ENCODE measurements around the gene RPS21.

RPS21 gene

GRCh38 chr20:62352402-62353288, 34.3 kb upstream of the RPS21 start:
- DNase-seq (no peak), ATAC-seq (ENCODE audit: insufficient read depth, low read depth) (no peak)
- Histone ChIP-seq H3K27ac (ENCODE audit: low read length) (no peak overlapping the region), H3K9ac (ENCODE audit: low read depth, low read length) (no peak overlapping the region), H3K9me3 (ENCODE audit: insufficient read depth, low read length, severe bottlenecking) (peaks cover 2% of the 10 kb centered on the region), H3K4me2 (ENCODE audit: insufficient read depth, low read length) (no peak overlapping the region), H2AFZ (ENCODE audit: low read depth, low read length) (no peak overlapping the region), H3K79me2 (ENCODE audit: insufficient read depth, low read length) (no peaks in the 10 kb centered on the region), H3K27me3 (ENCODE audit: insufficient read depth, low read length, poor library complexity) (no peaks in the 10 kb centered on the region), H3K36me3 (ENCODE audit: insufficient read depth, low read length) (no peaks in the 10 kb centered on the region), H3K4me1 (ENCODE audit: insufficient read depth, low read length) (no peaks in the 10 kb centered on the region), H3K4me3 (ENCODE audit: low read depth in 1 of 2, low read length in 2 of 2) (no peak overlapping the region), H4K20me1 (ENCODE audit: insufficient read depth, low read length) (peaks cover 2% of the 10 kb centered on the region; the same call in 1 of the 2 replicates)
- TF ChIP-seq EZH2 (IDR thresholded peaks at IDR 0.05; ENCODE audit: borderline replicate concordance, low read depth, low read length, severe bottlenecking), result no peak
- TF ChIP-seq CTCF (IDR thresholded peaks at IDR 0.05; ENCODE audit: borderline replicate concordance, extremely low read depth, low read length, poor library complexity, severe bottlenecking), result no peak

- H3K4me3 ChIP-seq (ENCODE audit: low read depth in 1 of 2, low read length in 2 of 2), result no peak overlapping the region
- no peaks in the 10 kb centered on the region for H3K27me3 ChIP-seq (ENCODE audit: insufficient read depth, low read length, poor library complexity)
- no peaks in the 10 kb centered on the region for H3K36me3 ChIP-seq (ENCODE audit: insufficient read depth, low read length)
- H3K9me3 ChIP-seq (ENCODE audit: insufficient read depth, low read length, severe bottlenecking), result peaks cover 2% of the 10 kb centered on the region
- H3K27ac ChIP-seq (ENCODE audit: low read length), result no peak overlapping the region
- H4K20me1 ChIP-seq (ENCODE audit: insufficient read depth, low read length), result peaks cover 3% of the 10 kb centered on the region; the same call in 1 of the 2 replicates
- no peaks in the 10 kb centered on the region for H3K4me1 ChIP-seq (ENCODE audit: insufficient read depth, low read length)
- no peak overlapping the region for H3K4me2 ChIP-seq (ENCODE audit: insufficient read depth, low read length)
- TF ChIP-seq EZH2 (IDR thresholded peaks at IDR 0.05; ENCODE audit: borderline replicate concordance, low read depth, low read length, severe bottlenecking), result no peak
- TF ChIP-seq CTCF (IDR thresholded peaks at IDR 0.05; ENCODE audit: borderline replicate concordance, extremely low read depth, low read length, poor library complexity, severe bottlenecking), result no peak
- ATAC-seq (ENCODE audit: insufficient read depth, low read depth) (no peak), DNase-seq (no peak)
- H3K9ac ChIP-seq (ENCODE audit: low read depth, low read length), result no peak overlapping the region
- H2AFZ ChIP-seq (ENCODE audit: low read depth, low read length), result no peak overlapping the region
- H3K79me2 ChIP-seq (ENCODE audit: insufficient read depth, low read length), result no peaks in the 10 kb centered on the region
Observed at GRCh38 chr20:62353289-62354030, 33.4 kb upstream of the RPS21 start.

- Histone ChIP-seq H3K4me3 (ENCODE audit: low read depth in 1 of 2, low read length in 2 of 2) (no peak overlapping the region), H2AFZ (ENCODE audit: low read depth, low read length) (no peak overlapping the region), H3K9me3 (ENCODE audit: insufficient read depth, low read length, severe bottlenecking) (no peaks in the 10 kb centered on the region), H3K9ac (ENCODE audit: low read depth, low read length) (no peak overlapping the region), H4K20me1 (ENCODE audit: insufficient read depth, low read length) (peaks cover 5% of the 10 kb centered on the region), H3K27me3 (ENCODE audit: insufficient read depth, low read length, poor library complexity) (no peaks in the 10 kb centered on the region), H3K79me2 (ENCODE audit: insufficient read depth, low read length) (no peaks in the 10 kb centered on the region), H3K4me2 (ENCODE audit: insufficient read depth, low read length) (no peak overlapping the region), H3K36me3 (ENCODE audit: insufficient read depth, low read length) (no peaks in the 10 kb centered on the region), H3K27ac (ENCODE audit: low read length) (no peak overlapping the region), H3K4me1 (ENCODE audit: insufficient read depth, low read length) (no peaks in the 10 kb centered on the region)
- ATAC-seq (ENCODE audit: insufficient read depth, low read depth) (no peak), DNase-seq (no peak)
- TF ChIP-seq EZH2 (IDR thresholded peaks at IDR 0.05; ENCODE audit: borderline replicate concordance, low read depth, low read length, severe bottlenecking) (no peak), CTCF (IDR thresholded peaks at IDR 0.05; ENCODE audit: borderline replicate concordance, extremely low read depth, low read length, poor library complexity, severe bottlenecking) (no peak)
Observed at GRCh38 chr20:62354031-62354808, 32.7 kb upstream of the RPS21 start.
